Endodermal cell (in vitro differentiated cells): ENCODE measurements around the gene ARHGAP35. TPM values are rescaled to one million over a fixed set of nuclear protein-coding genes. Genes with fewer than 3 reads are reported as not detected.

ENCODE experiments used
- DNase-seq: peaks from one replicate; pipeline ENCODE4 v3.0.0-alpha.2; 2017
- H3K27ac ChIP-seq: 2 replicates; pipeline ENCODE4 v1.5.1; 2013; ENCODE audit warnings: mild to moderate bottlenecking, low read depth, low read length, moderate library complexity
- H3K27me3 ChIP-seq: 2 replicates; pipeline ENCODE4 v1.6.1; 2013; ENCODE audit warnings: mild to moderate bottlenecking, low read length, moderate library complexity; ENCODE audit not compliant: insufficient read depth, control insufficient read depth, poor library complexity, severe bottlenecking
- H3K36me3 ChIP-seq: 2 replicates; pipeline ENCODE4 v1.7.0; 2013; ENCODE audit warnings: mild to moderate bottlenecking, low read length, moderate library complexity; ENCODE audit not compliant: control insufficient read depth, insufficient read depth
- H3K4me1 ChIP-seq: one replicate; pipeline ENCODE4 v1.7.0; 2013; ENCODE audit warnings: low read length; ENCODE audit not compliant: control insufficient read depth, insufficient read depth
- H3K4me3 ChIP-seq: 2 replicates; pipeline ENCODE4 v1.5.1; 2013; ENCODE audit warnings: mild to moderate bottlenecking, low read length, moderate library complexity
- H3K9ac ChIP-seq: 2 replicates; pipeline ENCODE4 v1.6.1; 2013; ENCODE audit warnings: mild to moderate bottlenecking, low read length, moderate library complexity; ENCODE audit not compliant: poor library complexity, severe bottlenecking; ENCODE audit errors: extremely low read depth
- H3K9me3 ChIP-seq: 2 replicates; pipeline ENCODE4 v1.6.1; 2013; ENCODE audit warnings: mild to moderate bottlenecking, low read length, moderate library complexity; ENCODE audit not compliant: control insufficient read depth
- H3K27ac Mint-ChIP-seq: 2 replicates; pipeline ENCODE4 v1.8.0; 2020; ENCODE audit warnings: mixed read lengths
- H3K27me3 Mint-ChIP-seq: 2 replicates; pipeline ENCODE4 v1.8.0; 2021; ENCODE audit warnings: mild to moderate bottlenecking, mixed read lengths; ENCODE audit not compliant: insufficient read depth
- H3K36me3 Mint-ChIP-seq: 2 replicates; pipeline ENCODE4 v1.8.0; 2020; ENCODE audit warnings: low read depth, mixed read lengths
- H3K4me1 Mint-ChIP-seq: 2 replicates; pipeline ENCODE4 v1.8.0; 2020; ENCODE audit warnings: mixed read lengths
- H3K4me3 Mint-ChIP-seq: 2 replicates; pipeline ENCODE4 v1.8.0; 2020; ENCODE audit warnings: mild to moderate bottlenecking, moderate library complexity, mixed read lengths
- H3K9me3 Mint-ChIP-seq: 2 replicates; pipeline ENCODE4 v1.8.0; 2020; ENCODE audit warnings: mild to moderate bottlenecking, mixed read lengths
- WGBS, 2 experiments: methylation state at CpG; one replicate each; pipeline versions ENCODE4 v1.1.5 to v1.1.7; 2013; ENCODE audit warnings: missing lambda C conversion rate in 2 of 2, mixed read lengths in 1 of 2; ENCODE audit not compliant: insufficient coverage in 1 of 2, insufficient read length in 1 of 2; 5-methylcytosine and 5-hydroxymethylcytosine counted together
- total RNA-seq, 2 donors: library from RNA; stranded (reverse); fragmentation: NEBNext Ultra II Directional in 1 of 2; extraction: Animal tissue kit (Norgen Biotek cat#: 25700) in 1 of 2; gene quantifications; 2 replicates in 1 of 2; 3 replicates in 1 of 2; pipeline ENCODE4 v1.2.1, GENCODE V29; 2021
- TF ChIP-seq, protein P1 (sequence below): fragments of 200-600 bp; sonication (generic); conservative IDR thresholded peaks from 2 replicates; pipeline ENCODE4 v1.5.0; 2021; ENCODE audit warnings: antibody characterized with exemption, mild to moderate bottlenecking

The ARHGAP35 gene
- total RNA-seq, 2 donors from 2014 or later: 41.4 to 41.6 TPM

DNA sequence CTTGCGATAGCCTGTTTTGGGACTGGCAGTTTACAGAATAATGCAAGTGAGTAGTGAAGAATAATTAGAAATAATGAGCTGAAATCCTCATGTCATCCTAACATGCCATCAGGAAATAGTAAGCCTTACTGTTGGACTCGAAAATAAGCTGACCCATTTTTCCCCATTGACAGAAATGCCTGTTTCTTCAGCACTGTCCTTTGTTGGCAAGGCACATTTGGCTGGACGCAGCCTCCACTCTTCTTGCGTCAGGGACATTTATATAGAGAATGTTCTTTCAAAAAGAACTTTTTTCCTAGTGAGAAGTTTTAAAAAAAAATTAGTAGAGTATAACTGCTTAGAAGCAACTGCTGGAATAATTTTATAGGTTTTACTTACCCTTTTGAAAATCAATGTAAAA lies 47.1 kb downstream of the ARHGAP35 start:
- Mint-ChIP-seq H3K36me3 (peaks cover 7% of the 10 kb centered on the region), H3K27me3 (no peaks in the 10 kb centered on the region), H3K4me1 (peaks cover 27% of the 10 kb centered on the region), H3K9me3 (no peaks in the 10 kb centered on the region), H3K27ac (no peak overlapping the region), H3K4me3 (no peak overlapping the region)
- H3K36me3 ChIP-seq: no peaks in the 10 kb centered on the region
- TF ChIP-seq, protein P1, sequence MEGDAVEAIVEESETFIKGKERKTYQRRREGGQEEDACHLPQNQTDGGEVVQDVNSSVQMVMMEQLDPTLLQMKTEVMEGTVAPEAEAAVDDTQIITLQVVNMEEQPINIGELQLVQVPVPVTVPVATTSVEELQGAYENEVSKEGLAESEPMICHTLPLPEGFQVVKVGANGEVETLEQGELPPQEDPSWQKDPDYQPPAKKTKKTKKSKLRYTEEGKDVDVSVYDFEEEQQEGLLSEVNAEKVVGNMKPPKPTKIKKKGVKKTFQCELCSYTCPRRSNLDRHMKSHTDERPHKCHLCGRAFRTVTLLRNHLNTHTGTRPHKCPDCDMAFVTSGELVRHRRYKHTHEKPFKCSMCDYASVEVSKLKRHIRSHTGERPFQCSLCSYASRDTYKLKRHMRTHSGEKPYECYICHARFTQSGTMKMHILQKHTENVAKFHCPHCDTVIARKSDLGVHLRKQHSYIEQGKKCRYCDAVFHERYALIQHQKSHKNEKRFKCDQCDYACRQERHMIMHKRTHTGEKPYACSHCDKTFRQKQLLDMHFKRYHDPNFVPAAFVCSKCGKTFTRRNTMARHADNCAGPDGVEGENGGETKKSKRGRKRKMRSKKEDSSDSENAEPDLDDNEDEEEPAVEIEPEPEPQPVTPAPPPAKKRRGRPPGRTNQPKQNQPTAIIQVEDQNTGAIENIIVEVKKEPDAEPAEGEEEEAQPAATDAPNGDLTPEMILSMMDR: no peak
- H3K4me3 ChIP-seq: no peak overlapping the region
- H3K27me3 ChIP-seq: no peaks in the 10 kb centered on the region
- no peaks in the 10 kb centered on the region for H3K9me3 ChIP-seq
- H3K9ac ChIP-seq: no peak overlapping the region
- peak; percentile 6 for DNase-seq
- no peak overlapping the region for H3K27ac ChIP-seq
- H3K4me1 ChIP-seq: peaks cover 21% of the 10 kb centered on the region
- 95 to 96% methylated on average over 2 to 4 of the region's 4 CpGs for WGBS, 2 experiments

DNA sequence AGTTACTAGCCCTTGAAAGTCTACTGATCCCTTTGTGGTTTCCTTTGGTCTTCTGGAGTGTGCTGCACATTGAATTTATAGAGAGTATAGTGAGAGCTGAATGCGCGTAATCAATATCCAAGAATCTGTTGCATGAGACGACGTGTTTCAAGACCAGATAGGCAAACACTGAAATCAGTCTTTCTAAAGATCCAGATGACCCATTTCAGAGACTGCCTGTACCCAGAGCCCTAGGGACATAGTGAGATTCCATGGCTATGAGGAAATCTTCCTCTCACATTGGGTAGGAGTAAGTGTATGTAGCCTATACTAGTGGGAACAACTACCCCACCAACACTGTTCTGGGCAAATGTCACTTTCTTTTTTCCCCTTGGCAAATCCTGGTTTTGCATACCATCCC lies 48.6 kb downstream of the ARHGAP35 start:
- no peaks in the 10 kb centered on the region for H3K9me3 Mint-ChIP-seq
- WGBS, 2 experiments: 99 to 100% methylated on average over 2 to 4 of the region's 4 CpGs

More for the DNA sequence above, 48.6 kb downstream of the ARHGAP35 start:
- Mint-ChIP-seq H3K27ac (no peak overlapping the region), H3K4me1 (peaks cover 20% of the 10 kb centered on the region), H3K27me3 (no peaks in the 10 kb centered on the region), H3K4me3 (no peak overlapping the region), H3K36me3 (peaks cover 7% of the 10 kb centered on the region)
- H3K9ac ChIP-seq: no peak overlapping the region
- no peaks in the 10 kb centered on the region for H3K27me3 ChIP-seq
- peak; percentile 18 for DNase-seq
- H3K36me3 ChIP-seq: no peaks in the 10 kb centered on the region
- no peak overlapping the region for H3K27ac ChIP-seq
- TF ChIP-seq, protein P1: no peak
- H3K4me3 ChIP-seq: no peak overlapping the region
- H3K9me3 ChIP-seq: no peaks in the 10 kb centered on the region
- H3K4me1 ChIP-seq: peaks cover 9% of the 10 kb centered on the region

Other genes starting within 250 kb of the ARHGAP35 start
- not detected for gene PTGIR, start 235.9 kb upstream of the ARHGAP35 start, total RNA-seq
- gene GNG8, start 224.8 kb upstream of the ARHGAP35 start, total RNA-seq: not detected
- under 1 TPM; 0.15 to 0.70 TPM for gene DACT3, start 199.8 kb upstream of the ARHGAP35 start, total RNA-seq
- gene PRKD2, start 143.9 kb upstream of the ARHGAP35 start, total RNA-seq: 10 to 100 TPM; 80.5 to 90.8 TPM
- gene FKRP, start 114.9 kb upstream of the ARHGAP35 start, total RNA-seq: 10 to 100 TPM; 19.8 to 33.7 TPM
- 100 to 1,000 TPM; 142 to 155 TPM for gene STRN4, start 114.5 kb upstream of the ARHGAP35 start, total RNA-seq
- gene SLC1A5, start 72.4 kb upstream of the ARHGAP35 start, total RNA-seq: 10 to 100 TPM; 77.6 to 78.1 TPM
- gene AP2S1, start 10.2 kb upstream of the ARHGAP35 start, total RNA-seq: 100 to 1,000 TPM; 162 to 214 TPM
- gene NPAS1, start 158.8 kb downstream of the ARHGAP35 start, total RNA-seq: 1 to 10 TPM; 6.9 to 8.7 TPM
- gene TMEM160, start 187.6 kb downstream of the ARHGAP35 start, total RNA-seq: 10 to 100 TPM; 61.8 to 69.5 TPM